KOPT-K1 (cell line): Measurements from ENCODE around the gene MCF2L2.
A peak's percentile ranks its signal among the peaks of the same experiment; 100 is the strongest.

Source experiments
- H3K27ac ChIP-seq: fragments of 200-600 bp; sonication (generic); 2 replicates; pipeline ENCODE4 v1.5.1; 2016; ENCODE audit warnings: antibody characterized with exemption, mild to moderate bottlenecking, low read depth, low read length; ENCODE audit not compliant: poor library complexity, severe bottlenecking
- H3K36me3 ChIP-seq: fragments of 200-600 bp; sonication (generic); 2 replicates; pipeline ENCODE4 v1.5.1; 2017; ENCODE audit warnings: antibody characterized with exemption, mild to moderate bottlenecking, low read length, moderate library complexity; ENCODE audit not compliant: insufficient read depth
- H3K9me3 ChIP-seq: fragments of 200-600 bp; sonication (generic); 2 replicates; pipeline ENCODE4 v1.5.1; 2017; ENCODE audit warnings: antibody characterized with exemption, low read length, mild to moderate bottlenecking; ENCODE audit not compliant: insufficient read depth, poor library complexity, severe bottlenecking

Gene MCF2L2

GRCh38 chr3:183296944-183297343 is 131.5 kb downstream of the MCF2L2 start:
- Histone ChIP-seq H3K27ac (no peak overlapping the region), H3K9me3 (no peaks in the 10 kb centered on the region), H3K36me3 (no peaks in the 10 kb centered on the region)

- H3K27ac ChIP-seq, result no peak overlapping the region
- no peaks in the 10 kb centered on the region for H3K36me3 ChIP-seq
- no peaks in the 10 kb centered on the region for H3K9me3 ChIP-seq
These were observed 133.2 kb downstream of the MCF2L2 start for GRCh38 chr3:183295211-183295610.

- Histone ChIP-seq H3K36me3 (no peaks in the 10 kb centered on the region), H3K9me3 (no peaks in the 10 kb centered on the region), H3K27ac (no peak overlapping the region)
These were observed 134.5 kb downstream of the MCF2L2 start for GRCh38 chr3:183293966-183294365.

- H3K9me3 ChIP-seq, result no peaks in the 10 kb centered on the region
- no peak overlapping the region for H3K27ac ChIP-seq
- H3K36me3 ChIP-seq, result no peaks in the 10 kb centered on the region
These were observed 136.9 kb downstream of the MCF2L2 start for GRCh38 chr3:183291497-183292031.

- H3K36me3 ChIP-seq, result no peaks in the 10 kb centered on the region
- H3K9me3 ChIP-seq, result no peaks in the 10 kb centered on the region
- no peak overlapping the region for H3K27ac ChIP-seq
These were observed 138.2 kb downstream of the MCF2L2 start for GRCh38 chr3:183290216-183290615.

- no peaks in the 10 kb centered on the region for H3K36me3 ChIP-seq
- H3K9me3 ChIP-seq, result no peaks in the 10 kb centered on the region
- no peak overlapping the region for H3K27ac ChIP-seq
These were observed 140.3 kb downstream of the MCF2L2 start for GRCh38 chr3:183288117-183288516.

- no peak overlapping the region for H3K27ac ChIP-seq
- H3K9me3 ChIP-seq, result no peaks in the 10 kb centered on the region
- H3K36me3 ChIP-seq, result no peaks in the 10 kb centered on the region
These were observed 141.0 kb downstream of the MCF2L2 start for GRCh38 chr3:183287301-183287971.

GRCh38 chr3:183285828-183286457 is 142.5 kb downstream of the MCF2L2 start:
- H3K27ac ChIP-seq, result peak overlapping the region; percentile 47

GRCh38 chr3:183285318-183285717 is 143.1 kb downstream of the MCF2L2 start:
- Histone ChIP-seq H3K27ac (peak overlapping the region; percentile 47), H3K36me3 (no peaks in the 10 kb centered on the region), H3K9me3 (no peaks in the 10 kb centered on the region)

More at GRCh38 chr3:183285828-183286457, 142.5 kb downstream of the MCF2L2 start:
- Histone ChIP-seq H3K9me3 (no peaks in the 10 kb centered on the region), H3K36me3 (no peaks in the 10 kb centered on the region)

- no peaks in the 10 kb centered on the region for H3K36me3 ChIP-seq
- no peaks in the 10 kb centered on the region for H3K9me3 ChIP-seq
- H3K27ac ChIP-seq, result no peak overlapping the region
These were observed 143.8 kb downstream of the MCF2L2 start for GRCh38 chr3:183284570-183284969.

- H3K27ac ChIP-seq, result no peak overlapping the region
- H3K36me3 ChIP-seq, result no peaks in the 10 kb centered on the region
- no peaks in the 10 kb centered on the region for H3K9me3 ChIP-seq
These were observed 144.5 kb downstream of the MCF2L2 start for GRCh38 chr3:183283886-183284285.

GRCh38 chr3:183281126-183281797 is 147.2 kb downstream of the MCF2L2 start:
- Histone ChIP-seq H3K36me3 (no peaks in the 10 kb centered on the region), H3K27ac (no peak overlapping the region), H3K9me3 (no peaks in the 10 kb centered on the region)

GRCh38 chr3:183279371-183279770 is 149.0 kb downstream of the MCF2L2 start:
- Histone ChIP-seq H3K27ac (no peak overlapping the region), H3K36me3 (no peaks in the 10 kb centered on the region)

GRCh38 chr3:183278479-183279088 is 149.8 kb downstream of the MCF2L2 start:
- H3K27ac ChIP-seq, result no peak overlapping the region
- H3K9me3 ChIP-seq, result no peaks in the 10 kb centered on the region
- H3K36me3 ChIP-seq, result no peaks in the 10 kb centered on the region

More at GRCh38 chr3:183279371-183279770, 149.0 kb downstream of the MCF2L2 start:
- H3K9me3 ChIP-seq, result no peaks in the 10 kb centered on the region

- Histone ChIP-seq H3K9me3 (no peaks in the 10 kb centered on the region), H3K36me3 (no peaks in the 10 kb centered on the region), H3K27ac (no peak overlapping the region)
These were observed 151.2 kb downstream of the MCF2L2 start for GRCh38 chr3:183277260-183277659.
